ENCODE results near the gene CDH13. TPM values are rescaled to one million over a fixed set of nuclear protein-coding genes. Genes with fewer than 3 reads are reported as not detected.

The CDH13 gene
- total RNA-seq, 2 experiments from 2014 or later: not detected

GRCh38 chr16:83842291-83842690 is 1215.5 kb downstream of the CDH13 start:
- H3K36me3 Mint-ChIP-seq (ENCODE audit: low read depth): no peaks in the 10 kb centered on the region
- H3K9me3 Mint-ChIP-seq (ENCODE audit: low read depth): no peaks in the 10 kb centered on the region
- no peak overlapping the region for H3K27ac Mint-ChIP-seq
- H3K4me3 Mint-ChIP-seq: no peak overlapping the region
- intact Hi-C loops (cut with DNase I, micrococcal nuclease): no loop called here
- ChIA-PET POLR2A (no interaction called here), CTCF (interaction anchor here (0.7 kb wide), 1 partner anchor 23 kb away, joined by 3 read pairs; no protein-coding TSS in a partner anchor)
- ATAC-seq (no peak), DNase-seq (no peak)
- H3K27me3 Mint-ChIP-seq: peaks cover 7% of the 10 kb centered on the region
- no peaks in the 10 kb centered on the region for H3K4me1 Mint-ChIP-seq

- H3K36me3 Mint-ChIP-seq (ENCODE audit: low read depth): no peaks in the 10 kb centered on the region
- CTCF ChIA-PET: interaction anchor here (0.7 kb wide), 2 partner anchors 23 to 84 kb away, joined by 3 read pairs; no protein-coding TSS in a partner anchor
These were observed 1216.2 kb downstream of the CDH13 start for GRCh38 chr16:83842756-83843507.

DNA sequence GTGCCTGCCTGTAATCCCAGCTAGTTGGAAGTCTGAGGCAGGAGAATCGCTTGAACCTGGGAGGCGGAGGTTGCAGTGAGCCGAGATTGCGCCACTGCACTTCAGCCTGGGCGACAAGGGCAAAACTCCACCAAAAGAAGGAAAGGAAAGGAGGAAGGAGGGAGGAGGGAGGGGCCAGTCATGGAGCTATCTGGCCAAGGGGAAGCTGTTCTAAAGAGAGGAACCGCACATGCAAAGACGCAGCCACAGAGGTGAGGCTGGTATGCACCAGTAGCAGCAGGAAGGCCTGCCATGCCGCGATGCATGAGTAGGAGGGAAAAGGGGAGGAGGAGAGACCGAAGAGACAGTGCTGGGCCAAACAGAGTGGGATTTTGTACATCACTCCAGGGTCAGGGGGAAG is 1216.9 kb downstream of the CDH13 start:
- Mint-ChIP-seq H3K27me3 (peaks cover under 1% of the 10 kb centered on the region), H3K4me1 (no peaks in the 10 kb centered on the region), H3K27ac (no peak overlapping the region), H3K9me3 (ENCODE audit: low read depth) (no peaks in the 10 kb centered on the region), H3K4me3 (no peak overlapping the region), H3K36me3 (ENCODE audit: low read depth) (no peaks in the 10 kb centered on the region)
- ChIA-PET CTCF (no interaction called here), POLR2A (no interaction called here)
- intact Hi-C loops (cut with DNase I, micrococcal nuclease): no loop called here
- no peak for ATAC-seq
- no peak for DNase-seq

More at GRCh38 chr16:83842756-83843507, 1216.2 kb downstream of the CDH13 start:
- Mint-ChIP-seq H3K9me3 (ENCODE audit: low read depth) (no peaks in the 10 kb centered on the region), H3K27me3 (peaks cover 4% of the 10 kb centered on the region), H3K4me1 (no peaks in the 10 kb centered on the region), H3K27ac (no peak overlapping the region), H3K4me3 (no peak overlapping the region)
- no peak for ATAC-seq
- POLR2A ChIA-PET: no interaction called here
- DNase-seq: no peak
- intact Hi-C loops (cut with DNase I, micrococcal nuclease): no loop called here

- POLR2A ChIA-PET: no interaction called here
- H3K27me3 Mint-ChIP-seq: no peaks in the 10 kb centered on the region
- intact Hi-C loops (cut with DNase I, micrococcal nuclease): no loop called here
- no peaks in the 10 kb centered on the region for H3K36me3 Mint-ChIP-seq (ENCODE audit: low read depth)
- ATAC-seq (no peak), DNase-seq (no peak)
- H3K4me1 Mint-ChIP-seq: no peaks in the 10 kb centered on the region
- H3K4me3 Mint-ChIP-seq: no peak overlapping the region
- H3K27ac Mint-ChIP-seq: no peak overlapping the region
- CTCF ChIA-PET: no interaction called here
- no peaks in the 10 kb centered on the region for H3K9me3 Mint-ChIP-seq (ENCODE audit: low read depth)
These were observed 1218.5 kb downstream of the CDH13 start for GRCh38 chr16:83845263-83845662.

GRCh38 chr16:83847371-83848225 is 1220.8 kb downstream of the CDH13 start:
- no peak overlapping the region for H3K27ac Mint-ChIP-seq
- H3K36me3 Mint-ChIP-seq (ENCODE audit: low read depth): no peaks in the 10 kb centered on the region
- no peaks in the 10 kb centered on the region for H3K4me1 Mint-ChIP-seq
- DNase-seq (no peak), ATAC-seq (no peak)
- ChIA-PET POLR2A (no interaction called here), CTCF (interaction anchor here (0.9 kb wide), 1 partner anchor 23 kb away, joined by 4 read pairs; no protein-coding TSS in a partner anchor)
- no peaks in the 10 kb centered on the region for H3K27me3 Mint-ChIP-seq
- H3K4me3 Mint-ChIP-seq: no peak overlapping the region
- intact Hi-C loops (cut with DNase I, micrococcal nuclease): no loop called here
- no peaks in the 10 kb centered on the region for H3K9me3 Mint-ChIP-seq (ENCODE audit: low read depth)

DNA sequence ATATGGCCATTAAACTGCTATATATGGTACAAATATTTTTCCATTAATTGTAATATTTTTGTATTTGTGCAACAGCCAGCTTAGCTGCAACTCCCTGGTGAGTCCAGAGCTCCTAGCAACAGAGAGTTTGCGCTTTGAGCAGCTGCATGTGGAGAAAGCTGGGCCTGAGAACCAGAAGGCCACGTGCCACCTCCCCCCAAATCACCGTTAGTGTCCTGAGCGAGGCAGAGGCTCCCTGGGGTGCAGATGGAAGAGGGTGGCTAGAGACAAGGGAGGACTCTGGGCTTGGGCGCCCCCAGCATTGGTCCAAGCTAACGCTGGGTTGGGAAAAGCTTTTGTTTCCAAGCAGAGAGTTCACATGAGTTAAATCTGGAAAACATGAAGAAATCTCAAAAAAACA is 1222.7 kb downstream of the CDH13 start:
- no peak for DNase-seq
- Mint-ChIP-seq H3K27me3 (no peaks in the 10 kb centered on the region), H3K4me1 (no peaks in the 10 kb centered on the region), H3K4me3 (no peak overlapping the region), H3K27ac (no peak overlapping the region), H3K36me3 (ENCODE audit: low read depth) (no peaks in the 10 kb centered on the region), H3K9me3 (ENCODE audit: low read depth) (no peaks in the 10 kb centered on the region)
- ChIA-PET POLR2A (no interaction called here), CTCF (interaction anchor here (0.9 to 1.0 kb wide), 2 partner anchors 16 to 23 kb away, joined by 3 read pairs; no protein-coding TSS in a partner anchor)
- no peak for ATAC-seq
- intact Hi-C loops (cut with DNase I, micrococcal nuclease): no loop called here

Small RNA genes lying within 50 kb of the gene (microRNA-seq; reads per million reads assigned to microRNA genes)
- gene MIR3182 (ENCODE audit: borderline replicate concordance): not detected
- not detected for gene MIR8058 (ENCODE audit: borderline replicate concordance)
